Measurements from ENCODE around the gene CCL22.
"Not testable (repeated sequence)": the region's sequence is repeated elsewhere in the genome, so short reads cannot be mapped to it uniquely, and the experiment has no call there.

CCL22 gene

DNA sequence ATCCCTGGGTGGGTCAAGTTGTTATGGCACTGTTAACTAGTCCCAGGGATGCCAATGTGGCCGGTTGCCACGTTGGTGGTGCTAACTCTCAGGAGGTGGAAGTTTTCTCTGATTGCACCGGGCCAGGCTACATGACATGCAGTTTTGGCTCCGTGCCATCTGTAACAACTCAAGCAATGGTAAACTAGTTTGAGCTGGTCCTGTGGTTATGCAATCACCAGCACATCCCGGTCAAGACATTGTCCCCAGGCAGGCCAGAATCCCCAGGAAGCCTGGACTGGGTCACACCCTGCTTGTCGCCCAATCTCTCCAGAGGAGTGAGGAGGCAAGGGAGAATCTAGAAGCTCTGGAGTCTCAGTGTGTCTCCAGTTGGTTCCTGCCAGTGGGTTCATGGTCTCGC, 35.9 kb downstream of the CCL22 start:
- DNase-seq (ENCODE audit: low spot score) = no peak

DNA sequence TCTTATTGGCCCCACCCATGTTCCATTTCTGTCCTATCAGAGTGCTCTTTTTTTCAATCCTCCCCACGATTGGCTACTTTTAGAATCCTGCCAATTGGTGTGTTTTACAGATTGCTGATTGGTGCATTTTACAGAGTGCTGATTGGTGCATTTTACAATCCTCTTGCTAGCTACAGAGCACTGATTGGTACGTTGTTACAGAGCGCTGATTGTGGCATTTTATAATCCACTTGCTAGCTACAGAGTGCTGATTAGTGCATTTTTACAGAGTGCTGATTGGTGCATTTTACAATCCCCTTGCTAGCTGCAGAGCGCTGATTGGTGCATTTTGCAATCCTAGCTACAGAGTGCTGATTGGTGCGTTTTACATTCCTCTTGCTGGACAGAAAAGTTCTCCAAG, 36.4 kb downstream of the CCL22 start:
- DNase-seq (ENCODE audit: low spot score) = no peak

DNA sequence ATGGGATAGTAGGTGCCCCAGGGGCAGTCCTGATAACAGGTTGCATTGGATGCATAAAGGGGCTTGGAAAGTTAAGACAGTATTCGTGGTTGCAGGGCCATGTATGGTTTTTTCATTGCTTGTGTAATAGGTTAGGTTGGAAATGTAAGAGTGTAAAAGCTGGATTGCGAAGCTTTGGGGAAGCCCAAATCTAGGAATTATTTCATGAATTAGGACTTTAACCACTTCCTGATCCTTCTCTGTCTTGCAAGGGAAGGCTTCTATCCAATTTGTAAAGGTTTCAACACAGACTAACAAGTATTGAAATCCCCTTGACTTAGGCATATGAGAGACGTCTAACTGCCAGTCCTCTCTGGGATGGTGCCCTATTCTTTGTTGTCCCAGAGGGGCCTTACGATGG, 38.2 kb downstream of the CCL22 start:
- DNase-seq (ENCODE audit: low spot score) = no peak

DNA sequence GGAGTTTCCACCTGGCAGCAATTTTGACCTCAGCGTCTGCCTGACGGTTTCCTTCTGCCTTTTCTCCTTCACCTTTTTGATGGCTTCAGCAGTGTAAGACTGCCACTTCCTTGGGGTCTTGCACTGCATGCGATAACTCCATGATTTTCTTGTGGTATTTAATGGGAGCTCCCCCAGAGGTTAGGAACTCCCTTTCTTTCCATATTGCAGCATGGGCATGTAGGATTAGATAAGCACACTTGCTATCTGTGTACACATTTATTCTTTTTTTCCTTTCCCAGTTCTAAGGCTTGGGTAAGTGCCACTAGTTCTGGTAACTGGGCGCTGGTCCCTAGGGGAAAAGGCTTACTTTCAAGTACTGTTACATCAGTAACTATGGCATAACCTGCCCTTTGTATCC, 38.9 kb downstream of the CCL22 start:
- DNase-seq (ENCODE audit: low spot score) = not testable (repeated sequence)

DNA sequence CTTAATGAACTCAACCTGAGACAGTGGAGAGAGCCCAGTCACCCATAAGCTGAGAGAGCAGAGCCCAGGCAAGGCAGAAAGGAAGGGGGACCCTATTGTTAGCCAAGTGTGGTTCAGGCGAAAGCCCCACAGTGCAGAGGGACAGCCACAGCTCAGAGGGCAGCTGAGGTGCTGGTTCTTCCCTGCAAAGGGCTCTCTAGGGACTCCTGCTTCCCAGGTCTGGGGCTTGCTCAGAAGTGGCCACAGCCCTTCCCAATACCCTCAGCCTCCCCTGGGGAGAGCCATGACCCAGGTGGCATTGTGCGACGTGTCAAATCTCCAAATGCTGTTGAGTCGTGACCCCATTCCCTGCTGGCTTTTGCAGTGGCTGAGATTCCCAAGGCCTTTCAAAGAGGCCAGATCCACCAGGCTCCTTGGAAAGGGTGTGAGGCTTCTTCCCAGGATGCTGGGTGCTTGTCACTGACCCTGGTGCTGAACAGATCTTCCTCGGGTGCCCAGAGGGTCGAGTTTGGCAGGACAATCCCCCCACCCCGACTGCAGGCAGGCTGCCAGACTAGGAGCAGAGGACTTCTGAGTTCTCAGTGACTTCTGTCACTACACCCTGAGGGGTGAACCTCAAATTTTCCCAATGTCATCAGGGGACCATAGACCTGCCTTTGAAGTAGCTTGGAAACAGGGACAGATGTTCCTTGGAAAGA, 43.5 kb downstream of the CCL22 start:
- no peak for DNase-seq (ENCODE audit: low spot score)

DNA sequence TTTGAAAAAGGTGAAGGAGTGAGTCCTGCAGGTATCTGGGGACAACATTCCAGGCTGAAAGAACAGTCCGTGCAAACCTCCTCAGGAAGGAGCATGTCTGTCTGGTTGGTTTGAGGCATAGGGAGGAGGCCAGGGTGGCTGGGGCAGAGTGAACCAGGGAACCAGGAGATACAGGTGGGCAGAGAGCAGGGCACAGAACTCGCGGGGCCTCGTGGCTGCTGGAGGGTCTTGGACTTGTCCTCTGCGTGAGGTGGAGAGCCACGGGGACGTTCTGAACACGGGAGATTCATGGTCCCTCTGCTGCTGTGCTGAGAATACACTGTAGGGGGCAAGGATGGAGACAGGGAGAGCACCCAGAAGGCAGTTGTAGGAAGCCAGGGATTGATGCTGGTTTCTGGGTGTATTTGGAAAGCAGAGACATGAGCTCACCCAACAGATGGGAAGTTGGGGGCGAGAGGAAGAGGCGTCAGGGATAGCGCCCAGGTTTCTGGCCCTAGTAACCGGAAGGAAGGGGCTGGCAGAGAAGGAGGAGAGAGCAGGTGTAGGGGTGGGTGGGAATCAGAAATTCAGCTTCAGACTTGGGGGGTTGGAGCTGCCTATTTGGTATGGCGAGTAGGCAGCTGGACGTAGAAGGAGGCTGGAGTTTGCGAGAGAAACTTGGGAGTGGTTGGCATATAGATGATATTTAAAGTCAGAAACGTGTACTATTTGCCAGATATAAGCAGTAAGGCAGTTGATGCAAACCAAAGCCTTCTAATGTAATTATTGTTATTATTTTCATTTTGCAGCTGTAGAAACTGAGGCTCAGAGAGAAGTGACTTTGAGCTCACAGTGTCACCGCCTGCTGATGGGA, 45.6 kb downstream of the CCL22 start, which contains the start of gene CCL17:
TSS of gene CCL17 (plus strand) at position 803 of the 853 bp plus-strand sequence. CDS start 9,166 bp downstream, outside the sequence.
- DNase-seq (ENCODE audit: low spot score) = no peak

DNA sequence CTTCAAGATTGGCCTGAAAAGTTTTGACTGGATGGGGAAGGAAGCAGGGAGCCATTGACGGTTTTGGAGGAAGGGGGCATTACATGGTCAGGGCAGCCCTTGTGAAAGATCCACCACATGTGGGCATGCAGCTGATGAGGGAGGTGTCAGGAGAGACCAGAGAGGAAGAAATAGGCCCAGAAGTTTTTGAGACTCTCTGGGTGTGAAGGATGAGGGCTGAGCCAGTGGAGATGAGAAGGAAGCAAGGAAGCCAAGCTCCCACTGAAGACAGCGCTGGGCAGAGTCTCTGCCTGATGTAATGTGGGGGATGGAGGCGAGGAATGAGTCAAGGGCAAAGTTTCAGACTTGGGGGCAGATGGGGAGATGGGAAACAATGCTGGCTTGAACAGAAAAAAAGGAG, 46.5 kb downstream of the CCL22 start:
- no peak for DNase-seq (ENCODE audit: low spot score)

DNA sequence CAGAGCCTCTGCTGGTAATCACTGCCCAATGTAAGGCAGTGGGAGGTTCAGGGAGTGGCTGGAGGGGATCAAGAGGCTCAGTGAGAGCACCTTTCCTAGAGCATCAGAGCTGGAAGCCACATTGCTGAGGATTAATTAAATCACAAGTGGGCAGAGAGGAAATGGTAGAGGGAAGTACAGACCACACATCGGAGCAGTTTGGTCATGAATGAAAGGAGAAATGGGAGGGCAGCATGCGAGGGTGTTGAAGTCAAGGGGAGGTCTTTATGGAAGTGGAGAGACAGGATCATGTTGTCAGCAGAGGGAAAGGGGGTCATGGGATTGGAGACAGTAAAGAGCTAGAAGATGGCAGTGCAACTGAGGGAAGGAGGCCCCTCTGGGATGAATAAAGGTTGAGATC, 48.3 kb downstream of the CCL22 start:
- DNase-seq (ENCODE audit: low spot score) = no peak

DNA sequence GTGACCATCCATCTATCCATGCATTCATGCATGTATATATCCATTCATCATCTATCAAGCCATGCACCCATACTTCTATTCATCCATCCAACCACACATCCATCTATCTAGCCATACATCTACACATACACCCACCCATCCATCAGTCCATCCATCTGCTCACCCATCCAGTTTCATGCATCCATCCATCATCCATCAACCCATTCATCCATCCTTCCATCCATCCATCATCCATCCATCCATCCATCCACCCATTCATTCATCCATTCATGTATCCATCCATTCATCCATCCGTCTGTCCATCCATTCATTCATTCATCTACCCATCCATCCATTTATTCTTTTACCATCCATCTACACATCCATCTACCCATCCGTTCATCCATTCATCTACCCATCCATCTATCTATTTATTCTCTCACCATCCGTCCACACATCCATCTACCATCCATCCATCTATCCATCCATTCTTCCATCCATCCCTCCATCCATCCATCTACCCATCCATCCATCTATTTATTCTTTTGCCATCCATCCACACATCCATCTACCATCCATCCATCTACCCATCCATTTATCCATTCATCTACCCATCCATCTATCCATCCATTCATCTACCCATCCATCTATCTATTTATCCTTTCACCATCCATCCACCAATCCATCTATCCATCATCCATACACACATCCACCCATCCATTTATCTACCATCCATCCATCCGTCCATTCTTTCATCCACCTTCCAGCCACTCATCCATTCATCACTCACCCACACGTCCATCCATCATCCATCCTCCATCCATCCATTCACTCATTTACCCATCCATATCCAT, 49.2 kb downstream of the CCL22 start:
- no peak for DNase-seq (ENCODE audit: low spot score)

DNA sequence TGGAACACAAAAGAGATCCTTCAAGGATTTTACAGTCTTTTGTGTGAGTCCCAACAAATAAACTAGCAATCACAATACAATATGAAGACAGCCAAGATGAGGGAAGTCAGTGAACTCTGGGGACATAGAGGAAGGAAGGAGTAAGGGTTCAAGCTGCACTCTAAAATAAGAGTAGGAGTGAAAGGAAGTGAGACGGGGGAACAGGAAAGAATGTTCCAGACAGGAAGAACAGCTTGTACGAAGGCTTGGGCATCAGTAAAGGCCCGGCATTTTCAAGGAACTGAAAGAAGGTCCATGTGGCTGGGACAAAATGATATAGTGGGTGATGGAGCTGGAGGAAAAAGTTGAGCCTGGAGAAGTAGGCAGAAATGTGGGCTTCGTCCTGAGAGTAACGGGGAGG, 50.5 kb downstream of the CCL22 start:
- no peak for DNase-seq (ENCODE audit: low spot score)

DNA sequence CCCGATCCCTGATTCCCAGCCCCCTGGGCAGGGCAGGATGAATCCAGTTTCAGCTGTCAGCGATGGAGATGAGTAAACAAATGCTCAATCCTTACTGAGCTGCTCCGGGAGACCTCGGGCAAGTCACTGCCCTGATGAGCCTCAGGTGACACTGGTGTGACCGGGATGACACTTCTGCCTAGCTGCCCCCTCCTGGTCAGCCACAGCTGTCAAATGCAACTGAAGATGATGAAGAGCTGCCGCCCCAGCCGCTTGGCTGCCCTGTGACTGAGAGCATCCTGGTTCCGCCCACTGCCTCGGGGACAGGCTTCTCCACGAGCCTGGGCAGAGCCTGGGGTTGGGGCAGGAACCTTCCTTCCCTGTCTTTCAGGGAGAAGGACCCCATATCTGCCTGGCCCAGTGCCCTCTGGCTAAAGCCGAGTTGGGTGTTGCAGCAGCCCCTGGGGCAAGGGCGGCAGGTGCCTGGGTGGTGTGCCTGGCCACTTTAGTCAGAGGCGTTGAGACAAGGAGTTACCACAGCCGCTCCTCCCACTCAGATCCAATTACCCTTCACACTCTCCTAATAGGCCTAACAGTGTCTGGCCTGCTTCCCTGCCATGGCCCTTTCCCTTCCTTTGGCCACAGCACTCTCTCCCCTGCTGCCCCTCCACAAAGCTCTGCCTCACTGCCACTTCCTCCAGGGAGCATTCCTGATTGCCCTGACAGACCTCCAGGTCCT, 51.4 kb downstream of the CCL22 start:
- no peak for DNase-seq (ENCODE audit: low spot score)

DNA sequence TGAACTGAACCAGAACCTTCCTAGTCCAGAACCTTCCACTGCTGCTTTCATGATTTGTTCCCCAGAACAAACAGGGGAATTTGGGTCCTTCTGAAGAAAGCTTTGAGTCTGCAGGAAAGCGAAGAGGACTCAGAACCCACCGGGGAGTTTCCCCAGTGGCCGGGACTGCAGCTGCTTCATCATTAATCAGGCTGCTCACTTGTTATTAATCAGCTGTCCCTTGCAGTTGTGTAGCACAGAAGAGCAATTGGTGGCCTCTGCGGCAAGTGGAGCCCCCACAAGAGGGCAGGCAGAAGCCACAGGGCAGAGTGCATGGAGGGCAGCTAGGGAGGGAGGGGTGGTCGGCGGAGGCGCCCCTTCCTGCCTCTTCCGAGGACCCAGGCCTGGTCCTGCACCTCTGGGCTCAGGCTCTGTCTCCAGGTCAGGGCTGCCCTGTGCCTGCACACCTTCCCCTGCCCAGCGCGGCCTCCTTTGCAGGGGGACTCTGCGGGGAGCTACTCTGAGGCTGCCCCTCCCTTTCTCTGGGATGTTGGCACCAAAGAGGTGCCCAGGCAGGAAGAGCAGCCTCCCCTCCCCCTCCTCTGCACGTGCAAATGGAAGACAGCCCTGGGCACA, 52.9 kb downstream of the CCL22 start:
- no peak for DNase-seq (ENCODE audit: low spot score)

DNA sequence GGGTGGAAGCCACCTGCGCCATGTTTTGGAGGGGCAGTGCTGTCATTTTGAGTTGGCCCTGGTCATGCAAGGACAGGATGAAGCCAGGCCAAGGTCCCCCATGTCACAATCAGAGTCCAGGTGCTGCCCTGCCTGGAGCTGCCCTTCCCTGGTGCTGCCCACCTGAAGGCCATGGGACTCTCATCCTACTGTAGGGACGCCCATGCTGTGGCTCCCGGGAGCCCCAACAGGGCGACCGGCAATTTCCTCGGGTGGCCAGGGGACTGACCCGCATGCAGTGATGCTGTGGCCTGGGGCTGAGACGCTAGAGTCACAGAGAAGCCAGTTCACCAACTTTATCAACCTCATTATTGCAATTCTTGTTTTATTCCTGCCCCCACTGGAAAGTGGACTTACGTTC, 54.0 kb downstream of the CCL22 start:
- no peak for DNase-seq (ENCODE audit: low spot score)

DNA sequence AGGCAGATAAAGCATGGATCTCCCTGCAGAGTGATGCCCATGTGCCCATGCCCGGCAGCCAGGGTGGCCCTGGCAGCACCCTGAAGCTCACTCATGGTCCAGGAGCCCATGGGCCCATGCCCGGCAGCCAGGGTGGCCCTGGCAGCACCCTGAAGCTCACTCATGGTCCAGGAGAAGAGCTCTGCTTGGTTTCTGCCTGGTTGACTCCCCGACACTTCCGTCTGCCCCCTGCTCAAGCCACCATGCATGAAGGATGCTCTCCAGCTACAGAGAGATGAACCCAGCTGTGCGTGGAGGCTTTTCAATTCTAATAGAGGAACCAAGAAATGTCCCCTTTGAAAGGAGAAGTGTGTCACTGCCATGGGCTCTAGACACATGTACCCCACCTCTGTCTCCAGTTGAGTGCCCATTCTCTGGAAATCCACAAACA, 54.7 kb downstream of the CCL22 start:
- no peak for DNase-seq (ENCODE audit: low spot score)

DNA sequence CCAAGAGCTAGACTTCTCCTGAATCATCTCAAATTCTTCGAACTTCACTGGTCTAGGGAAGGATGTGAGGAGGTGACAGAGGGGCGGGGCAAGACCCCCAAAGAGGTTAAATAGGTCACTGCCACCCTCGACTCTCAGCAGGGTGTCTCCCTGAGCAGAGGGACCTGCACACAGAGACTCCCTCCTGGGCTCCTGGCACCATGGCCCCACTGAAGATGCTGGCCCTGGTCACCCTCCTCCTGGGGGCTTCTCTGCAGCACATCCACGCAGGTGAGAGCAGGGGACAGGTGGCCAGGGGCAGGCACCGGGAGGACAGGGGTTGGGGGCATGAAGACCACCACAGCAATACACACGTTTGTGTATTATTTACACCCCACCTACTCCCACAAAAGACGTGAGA, 55.1 kb downstream of the CCL22 start:
- no peak for DNase-seq (ENCODE audit: low spot score)
